HL-60 (cell line): ENCODE data around the gene EIF4G1.

Experiments
- DNase-seq, 2 experiments: peaks; one replicate each; pipeline ENCODE4 v3.0.0-alpha.2; 2010 to 2020; ENCODE audit warnings: low read depth in 1 of 2, low spot score in 1 of 2
- H3K27ac ChIP-seq: fragments of 250-450 bp; sonication (Bioruptor Pico); replicated peaks from 2 replicates; pipeline ENCODE4 v1.5.1; 2020; ENCODE audit warnings: mild to moderate bottlenecking, moderate library complexity
- H3K27me3 ChIP-seq: fragments of 250-450 bp; sonication (Bioruptor Pico); 2 replicates; pipeline ENCODE4 v1.5.1; 2021; ENCODE audit warnings: mild to moderate bottlenecking, moderate library complexity; ENCODE audit not compliant: insufficient read depth, poor library complexity, severe bottlenecking
- H3K4me3 ChIP-seq: replicated peaks from 2 replicates; pipeline ENCODE4 v1.5.1; 2011; ENCODE audit warnings: mild to moderate bottlenecking, control low read depth, low read length; ENCODE audit not compliant: insufficient read depth
- CTCF ChIP-seq: IDR thresholded peaks from one replicate; pipeline ENCODE4 v1.5.1; 2011; ENCODE audit warnings: low read length, control low read depth, inconsistent platforms; ENCODE audit not compliant: insufficient read depth
- GABPA ChIP-seq: IDR thresholded peaks from 2 replicates; pipeline ENCODE4 v1.6.1; 2012; ENCODE audit warnings: low read depth
- POLR2AphosphoS5 ChIP-seq: IDR thresholded peaks from 2 replicates; pipeline ENCODE4 v1.6.1; 2012; ENCODE audit warnings: low read depth
- REST ChIP-seq: IDR thresholded peaks from 2 replicates; pipeline ENCODE4 v1.6.1; 2012; ENCODE audit warnings: low read depth; ENCODE audit not compliant: insufficient replicate concordance
- SPI1 ChIP-seq: IDR thresholded peaks from 2 replicates; pipeline ENCODE4 v1.6.1; 2012; ENCODE audit warnings: low read depth, mild to moderate bottlenecking, borderline replicate concordance

The EIF4G1 gene

GRCh38 chr3:184325715-184326369 lies 11.4 kb downstream of the EIF4G1 start:
- DNase-seq: no peak

GRCh38 chr3:184327171-184327570 lies 12.8 kb downstream of the EIF4G1 start:
- Histone ChIP-seq H3K27ac (no peak overlapping the region), H3K4me3 (no peak overlapping the region), H3K27me3 (no peaks in the 10 kb centered on the region)
- DNase-seq: no peak
- no peak for TF ChIP-seq GABPA
- TF ChIP-seq REST: no peak
- no peak for TF ChIP-seq CTCF
- TF ChIP-seq SPI1: no peak
- TF ChIP-seq POLR2AphosphoS5: no peak

More at GRCh38 chr3:184325715-184326369, 11.4 kb downstream of the EIF4G1 start:
- Histone ChIP-seq H3K27ac (no peak overlapping the region), H3K27me3 (no peaks in the 10 kb centered on the region), H3K4me3 (no peak overlapping the region)
- no peak for TF ChIP-seq SPI1
- TF ChIP-seq GABPA: no peak
- TF ChIP-seq REST: no peak
- TF ChIP-seq POLR2AphosphoS5: no peak
- TF ChIP-seq CTCF: no peak

- H3K27me3 ChIP-seq: no peaks in the 10 kb centered on the region
- TF ChIP-seq REST (no peak), CTCF (no peak), POLR2AphosphoS5 (no peak; the same call in 1 of the 2 replicates), GABPA (no peak), SPI1 (no peak)
- DNase-seq: no peak
- H3K4me3 ChIP-seq: no peak overlapping the region
- H3K27ac ChIP-seq: no peak overlapping the region
Measured at GRCh38 chr3:184328516-184328915, 14.1 kb downstream of the EIF4G1 start.
